Fibroblast of lung (primary cell): ENCODE results near the gene CHST11. TPM values are rescaled to one million over a fixed set of nuclear protein-coding genes. Genes with fewer than 3 reads are reported as not detected.

Source experiments
- DNase-seq, 2 donors: peaks; one replicate each; pipeline versions ENCODE4 v3.0.0 to v3.0.0-alpha.2; 2010; ENCODE audit warnings: low read depth in 2 of 2
- H2AFZ ChIP-seq: 2 replicates; pipeline ENCODE4 v1.5.1; 2012; ENCODE audit warnings: low read length, control low read depth, inconsistent platforms
- H3K27ac ChIP-seq: 2 replicates; pipeline ENCODE4 v1.5.1; 2011; ENCODE audit warnings: low read length, control low read depth; ENCODE audit not compliant: insufficient read depth
- H3K27me3 ChIP-seq: 2 replicates; pipeline ENCODE4 v1.5.1; 2011; ENCODE audit warnings: mild to moderate bottlenecking, low read length; ENCODE audit not compliant: control insufficient read depth, insufficient read depth
- H3K36me3 ChIP-seq: 2 replicates; pipeline ENCODE4 v1.5.1; 2011; ENCODE audit warnings: low read length; ENCODE audit not compliant: control insufficient read depth, insufficient read depth
- H3K4me1 ChIP-seq: 2 replicates; pipeline ENCODE4 v1.5.1; 2011; ENCODE audit warnings: low read length; ENCODE audit not compliant: control insufficient read depth, insufficient read depth; ENCODE audit errors: extremely low read depth
- H3K4me2 ChIP-seq: 2 replicates; pipeline ENCODE4 v1.5.1; 2011; ENCODE audit warnings: low read length, control low read depth; ENCODE audit not compliant: insufficient read depth; ENCODE audit errors: extremely low read depth
- H3K4me3 ChIP-seq, 4 experiments: fragments of 200-600 bp in 1 of 4; sonication (generic) in 1 of 4; replicated peaks in 1 of 4; 2 replicates each; pipeline ENCODE4 v1.5.1; 2011 to 2016; ENCODE audit warnings: low read length in 4 of 4, low read depth in 3 of 4, mild to moderate bottlenecking in 3 of 4, control low read depth in 2 of 4, inconsistent platforms in 1 of 4, mixed read lengths in 1 of 4; ENCODE audit not compliant: insufficient read depth in 1 of 4; ENCODE audit errors: control extremely low read depth in 1 of 4
- H3K79me2 ChIP-seq: 2 replicates; pipeline ENCODE4 v1.5.1; 2012; ENCODE audit warnings: mild to moderate bottlenecking, low read length, inconsistent platforms; ENCODE audit not compliant: control insufficient read depth, insufficient read depth
- H3K9ac ChIP-seq: 2 replicates; pipeline ENCODE4 v1.5.1; 2011; ENCODE audit warnings: mild to moderate bottlenecking, low read length, control low read depth; ENCODE audit not compliant: insufficient read depth
- H3K9me3 ChIP-seq: 2 replicates; pipeline ENCODE4 v1.5.1; 2012; ENCODE audit warnings: low read depth, low read length; ENCODE audit not compliant: control insufficient read depth, insufficient read depth
- H4K20me1 ChIP-seq: 2 replicates; pipeline ENCODE4 v1.5.1; 2011; ENCODE audit warnings: low read length; ENCODE audit not compliant: control insufficient read depth, insufficient read depth; ENCODE audit errors: extremely low read depth
- CTCF ChIP-seq, 2 donors: IDR thresholded peaks in 1 of 2; conservative IDR thresholded peaks in 1 of 2; 1 replicate in 1 of 2; 2 replicates in 1 of 2; pipeline ENCODE4 v1.5.1; 2011 to 2012; ENCODE audit warnings: low read length in 2 of 2, control low read depth in 1 of 2, inconsistent platforms in 1 of 2, low read depth in 1 of 2, mild to moderate bottlenecking in 1 of 2
- EZH2 ChIP-seq: IDR thresholded peaks from 2 replicates; pipeline ENCODE4 v1.5.1; 2012; ENCODE audit warnings: low read length, control low read depth, mild to moderate bottlenecking; ENCODE audit errors: missing control alignments
- polyA plus RNA-seq, 2 donors: library from polyadenylated mRNA; depleted of rRNA in 1 of 2; stranded (reverse) in 1 of 2; unstranded in 1 of 2; fragments of >200 nt; gene quantifications; 2 replicates each; pipeline ENCODE4 v1.2.1, GENCODE V29; 2011 to 2012; ENCODE audit warnings: missing spikeins in 1 of 2
- total RNA-seq: library from RNA; depleted of rRNA; stranded (reverse); fragments of >200 nt; gene quantifications from 2 replicates; pipeline ENCODE4 v1.2.1, GENCODE V29; 2014

The CHST11 gene
- total and polyA plus RNA-seq, 2 donors (not counting 1 experiment from before 2014, with no cell fraction given): 3.5 to 9.1 TPM

GRCh38 chr12:104670439-104671408, 214.0 kb downstream of the CHST11 start:
- H3K9ac ChIP-seq: no peak overlapping the region
- H3K27ac ChIP-seq: no peak overlapping the region
- H2AFZ ChIP-seq: no peak overlapping the region

GRCh38 chr12:104671409-104672095, 214.8 kb downstream of the CHST11 start:
- no peaks in the 10 kb centered on the region for H3K79me2 ChIP-seq
- no peaks in the 10 kb centered on the region for H3K9me3 ChIP-seq
- TF ChIP-seq CTCF (conservative IDR thresholded peaks at IDR 0.05 in 1 of 2, IDR thresholded peaks at IDR 0.05 in 1 of 2; ENCODE audit: low read depth in 1 of 2, low read length in 2 of 2) (no peak), EZH2 (no peak)
- H3K4me3 ChIP-seq: no peak overlapping the region
- H3K4me2 ChIP-seq: peak overlapping the region; percentile 75
- no peak overlapping the region for H3K27ac ChIP-seq
- no peaks in the 10 kb centered on the region for H4K20me1 ChIP-seq
- no peaks in the 10 kb centered on the region for H3K27me3 ChIP-seq
- no peaks in the 10 kb centered on the region for H3K36me3 ChIP-seq
- H3K9ac ChIP-seq: no peak overlapping the region
- peaks cover 34% of the 10 kb centered on the region for H3K4me1 ChIP-seq
- no peak overlapping the region for H2AFZ ChIP-seq
- peak; percentile 81 to 91 for DNase-seq

More at GRCh38 chr12:104670439-104671408, 214.0 kb downstream of the CHST11 start:
- Histone ChIP-seq H4K20me1 (no peaks in the 10 kb centered on the region), H3K4me2 (no peak overlapping the region), H3K4me1 (peaks cover 34% of the 10 kb centered on the region), H3K79me2 (no peaks in the 10 kb centered on the region), H3K36me3 (no peaks in the 10 kb centered on the region), H3K27me3 (no peaks in the 10 kb centered on the region), H3K9me3 (no peaks in the 10 kb centered on the region), H3K4me3 (no peak overlapping the region)
- no peak for TF ChIP-seq EZH2
- no peak for TF ChIP-seq CTCF (conservative IDR thresholded peaks at IDR 0.05 in 1 of 2, IDR thresholded peaks at IDR 0.05 in 1 of 2; ENCODE audit: low read depth in 1 of 2, low read length in 2 of 2)
- DNase-seq: no peak

GRCh38 chr12:104672096-104672445, 215.3 kb downstream of the CHST11 start:
- Histone ChIP-seq H3K4me1 (peaks cover 34% of the 10 kb centered on the region), H3K27me3 (no peaks in the 10 kb centered on the region), H3K4me3 (no peak overlapping the region), H4K20me1 (no peaks in the 10 kb centered on the region), H3K36me3 (no peaks in the 10 kb centered on the region), H3K9ac (no peak overlapping the region), H2AFZ (no peak overlapping the region), H3K9me3 (no peaks in the 10 kb centered on the region), H3K4me2 (peak overlapping the region; percentile 75), H3K79me2 (no peaks in the 10 kb centered on the region), H3K27ac (no peak overlapping the region)
- TF ChIP-seq CTCF (conservative IDR thresholded peaks at IDR 0.05 in 1 of 2, IDR thresholded peaks at IDR 0.05 in 1 of 2; ENCODE audit: low read depth in 1 of 2, low read length in 2 of 2) (no peak), EZH2 (no peak)
- no peak for DNase-seq
